KMS-11 (cell line): Measurements from ENCODE around the gene ARMC7.

Experiments used
- H2AFZ ChIP-seq: fragments of 200-600 bp; sonication (generic); 2 replicates; pipeline ENCODE4 v1.6.1; 2016; ENCODE audit warnings: antibody characterized with exemption, mixed run types, low read depth
- H3K27ac ChIP-seq: fragments of 200-600 bp; sonication (generic); 2 replicates; pipeline ENCODE4 v1.6.1; 2016; ENCODE audit warnings: mild to moderate bottlenecking, mixed run types
- H3K27me3 ChIP-seq: fragments of 200-600 bp; sonication (generic); 2 replicates; pipeline ENCODE4 v1.6.1; 2017; ENCODE audit warnings: mild to moderate bottlenecking, low read depth, mixed run types, moderate library complexity; ENCODE audit not compliant: insufficient read depth
- H3K36me3 ChIP-seq: fragments of 200-600 bp; sonication (generic); 2 replicates; pipeline ENCODE4 v1.6.1; 2017; ENCODE audit warnings: mild to moderate bottlenecking, mixed run types; ENCODE audit not compliant: insufficient read depth
- H3K4me1 ChIP-seq: fragments of 200-600 bp; sonication (generic); 2 replicates; pipeline ENCODE4 v1.6.1; 2016; ENCODE audit warnings: mild to moderate bottlenecking, low read depth, mixed run types; ENCODE audit not compliant: poor library complexity, severe bottlenecking
- H3K4me2 ChIP-seq: fragments of 200-600 bp; sonication (generic); 2 replicates; pipeline ENCODE4 v1.7.0; 2016; ENCODE audit warnings: mild to moderate bottlenecking, mixed run types
- H3K4me3 ChIP-seq: fragments of 200-600 bp; sonication (generic); IDR thresholded peaks from 2 replicates; pipeline ENCODE4 v1.6.1; 2017; ENCODE audit warnings: low read depth, low read length, mixed read lengths; ENCODE audit not compliant: insufficient read depth
- H3K79me2 ChIP-seq: fragments of 200-600 bp; sonication (generic); 2 replicates; pipeline ENCODE4 v1.6.1; 2016; ENCODE audit warnings: low read depth, mixed run types; ENCODE audit not compliant: insufficient read depth
- H3K9ac ChIP-seq: fragments of 200-600 bp; sonication (generic); 2 replicates; pipeline ENCODE4 v1.6.1; 2016; ENCODE audit warnings: mild to moderate bottlenecking, mixed run types
- H4K20me1 ChIP-seq: fragments of 200-600 bp; sonication (generic); 2 replicates; pipeline ENCODE4 v1.6.1; 2016; ENCODE audit warnings: mild to moderate bottlenecking, mixed run types; ENCODE audit not compliant: insufficient read depth
- CTCF ChIP-seq: fragments of 200-600 bp; sonication (generic); conservative IDR thresholded peaks from 2 replicates; pipeline ENCODE4 v1.6.1; 2017; ENCODE audit warnings: low read depth, mild to moderate bottlenecking, antibody characterized with exemption, low read length, moderate library complexity, mixed read lengths

The ARMC7 gene

GRCh38 chr17:75102385-75102821 is 7.4 kb upstream of the ARMC7 start:
- Histone ChIP-seq H3K4me1 (peaks cover 8% of the 10 kb centered on the region), H3K4me2 (no peak overlapping the region), H2AFZ (no peak overlapping the region), H3K27me3 (peaks cover 7% of the 10 kb centered on the region), H3K79me2 (no peaks in the 10 kb centered on the region), H3K27ac (no peak overlapping the region), H3K9ac (no peak overlapping the region), H3K36me3 (no peaks in the 10 kb centered on the region), H4K20me1 (no peaks in the 10 kb centered on the region), H3K4me3 (no peak overlapping the region)
- TF ChIP-seq CTCF: no peak

- Histone ChIP-seq H3K79me2 (no peaks in the 10 kb centered on the region), H3K4me3 (no peak overlapping the region), H4K20me1 (no peaks in the 10 kb centered on the region), H2AFZ (no peak overlapping the region), H3K9ac (no peak overlapping the region), H3K27me3 (peaks cover 7% of the 10 kb centered on the region; the same call in 1 of the 2 replicates), H3K4me2 (no peak overlapping the region), H3K4me1 (peaks cover 9% of the 10 kb centered on the region), H3K27ac (no peak overlapping the region), H3K36me3 (no peaks in the 10 kb centered on the region)
- no peak for TF ChIP-seq CTCF
Measured at GRCh38 chr17:75103601-75104554, 5.9 kb upstream of the ARMC7 start.

GRCh38 chr17:75105126-75106080 is 4.4 kb upstream of the ARMC7 start:
- Histone ChIP-seq H3K36me3 (no peaks in the 10 kb centered on the region), H3K27me3 (peaks cover 7% of the 10 kb centered on the region; the same call in 1 of the 2 replicates), H3K79me2 (no peaks in the 10 kb centered on the region), H3K27ac (no peak overlapping the region), H2AFZ (peak overlapping the region; percentile 24; the same call in 1 of the 2 replicates), H3K4me3 (no peak overlapping the region), H4K20me1 (no peaks in the 10 kb centered on the region), H3K4me2 (no peak overlapping the region), H3K4me1 (peaks cover 16% of the 10 kb centered on the region), H3K9ac (no peak overlapping the region)
- peak; percentile 75 for TF ChIP-seq CTCF

GRCh38 chr17:75108193-75108592 is 1.6 kb upstream of the ARMC7 start:
- Histone ChIP-seq H3K27me3 (peaks cover 4% of the 10 kb centered on the region; the same call in 1 of the 2 replicates), H4K20me1 (no peaks in the 10 kb centered on the region), H3K4me1 (peaks cover 23% of the 10 kb centered on the region), H3K4me2 (no peak overlapping the region), H3K79me2 (peaks cover 5% of the 10 kb centered on the region; the same call in 1 of the 2 replicates), H3K9ac (no peak overlapping the region), H3K4me3 (no peak overlapping the region), H3K36me3 (no peaks in the 10 kb centered on the region), H2AFZ (no peak overlapping the region), H3K27ac (no peak overlapping the region)
- no peak for TF ChIP-seq CTCF
